ENCODE results near the gene KRTAP10-6.
"Not testable (repeated sequence)": the region's sequence is repeated elsewhere in the genome, so short reads cannot be mapped to it uniquely, and the experiment has no call there.

Gene KRTAP10-6

DNA sequence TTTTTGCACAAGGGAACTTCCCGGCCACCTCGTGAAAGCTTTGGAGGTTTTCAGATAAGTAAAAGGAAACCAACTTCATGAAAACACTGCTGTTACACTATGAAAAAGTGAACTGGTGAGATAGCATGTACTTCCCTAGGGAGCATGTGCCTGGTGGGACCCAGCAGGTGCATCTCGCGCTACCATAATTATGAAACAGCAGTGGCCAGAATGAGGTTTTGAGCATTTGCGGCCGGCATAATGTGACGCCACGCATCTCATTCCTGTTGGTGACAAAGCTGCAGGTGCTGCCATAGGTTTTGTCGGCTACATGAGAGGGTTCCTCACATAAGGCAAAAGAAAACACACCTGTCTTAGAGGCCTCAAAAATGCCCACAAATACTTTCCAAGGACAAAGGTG, 35.4 kb downstream of the KRTAP10-6 start:
- Mint-ChIP-seq H3K27ac (no peak overlapping the region), H3K9me3 (peaks cover 4% of the 10 kb centered on the region), H3K36me3 (ENCODE audit: low read depth) (no peaks in the 10 kb centered on the region), H3K4me3 (no peak overlapping the region), H3K27me3 (ENCODE audit: low read depth) (peaks cover 22% of the 10 kb centered on the region), H3K4me1 (ENCODE audit: low read depth) (no peaks in the 10 kb centered on the region)
- DNase-seq (ENCODE audit: low spot score): no peak

- H3K27me3 Mint-ChIP-seq (ENCODE audit: low read depth): peaks cover 10% of the 10 kb centered on the region
These were observed 37.0 kb downstream of the KRTAP10-6 start for GRCh38 chr21:44555200-44555875.

DNA sequence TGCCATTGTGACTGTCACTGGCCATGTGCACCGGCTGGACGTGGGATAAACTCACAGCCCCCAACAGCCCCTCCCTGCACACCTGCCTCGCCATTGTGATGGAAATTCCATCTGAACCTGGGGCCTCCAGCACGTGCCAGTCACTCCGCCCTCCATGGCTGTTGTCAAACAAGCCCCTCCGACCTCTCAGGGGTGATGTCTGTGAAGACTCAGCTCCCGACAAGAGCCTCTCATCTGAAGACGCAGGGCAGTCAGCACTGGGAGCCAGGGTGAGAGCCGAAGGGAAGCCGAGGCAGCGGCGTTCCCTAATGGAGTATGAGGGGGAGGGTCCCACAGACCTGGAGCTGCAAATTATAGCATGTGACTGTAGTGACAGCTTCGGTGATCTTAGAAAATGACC, 39.6 kb downstream of the KRTAP10-6 start:
- Mint-ChIP-seq H3K4me3 (no peak overlapping the region), H3K27me3 (ENCODE audit: low read depth) (peaks cover 2% of the 10 kb centered on the region), H3K9me3 (peaks cover 10% of the 10 kb centered on the region), H3K4me1 (ENCODE audit: low read depth) (peaks cover 5% of the 10 kb centered on the region), H3K36me3 (ENCODE audit: low read depth) (peaks cover 5% of the 10 kb centered on the region), H3K27ac (no peak overlapping the region)
- DNase-seq (ENCODE audit: low spot score): no peak

More at GRCh38 chr21:44555200-44555875, 37.0 kb downstream of the KRTAP10-6 start:
- Mint-ChIP-seq H3K36me3 (ENCODE audit: low read depth) (no peaks in the 10 kb centered on the region), H3K4me3 (no peak overlapping the region), H3K9me3 (no peaks in the 10 kb centered on the region), H3K4me1 (ENCODE audit: low read depth) (no peaks in the 10 kb centered on the region), H3K27ac (no peak overlapping the region)
- DNase-seq (ENCODE audit: low spot score): no peak

DNA sequence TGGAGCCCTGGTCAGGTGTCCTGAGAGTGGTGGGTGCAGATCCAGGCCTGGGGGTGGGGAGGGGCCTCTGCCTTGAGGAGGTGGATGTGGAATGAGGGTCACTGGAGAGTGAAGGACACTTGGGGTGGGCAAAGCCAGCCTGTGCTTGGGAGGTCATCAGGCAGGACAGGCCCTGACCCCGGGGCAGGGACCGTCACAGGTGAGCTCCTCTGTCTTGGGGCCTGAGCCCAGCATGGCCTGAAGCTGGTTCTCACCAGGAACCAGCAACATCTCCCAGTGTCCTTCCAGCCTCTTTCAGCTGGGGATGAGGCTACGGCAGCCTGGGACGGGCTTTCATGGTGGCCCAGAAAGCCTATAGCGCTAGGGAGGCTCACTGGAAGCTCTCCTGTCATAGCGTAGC, 40.2 kb downstream of the KRTAP10-6 start:
- no peak for DNase-seq (ENCODE audit: low spot score)
- no peak overlapping the region for H3K27ac Mint-ChIP-seq
- H3K36me3 Mint-ChIP-seq (ENCODE audit: low read depth): peaks cover 10% of the 10 kb centered on the region
- H3K27me3 Mint-ChIP-seq (ENCODE audit: low read depth): peaks cover 2% of the 10 kb centered on the region
- peaks cover 10% of the 10 kb centered on the region for H3K4me1 Mint-ChIP-seq (ENCODE audit: low read depth)
- no peak overlapping the region for H3K4me3 Mint-ChIP-seq
- H3K9me3 Mint-ChIP-seq: peaks cover 15% of the 10 kb centered on the region

DNA sequence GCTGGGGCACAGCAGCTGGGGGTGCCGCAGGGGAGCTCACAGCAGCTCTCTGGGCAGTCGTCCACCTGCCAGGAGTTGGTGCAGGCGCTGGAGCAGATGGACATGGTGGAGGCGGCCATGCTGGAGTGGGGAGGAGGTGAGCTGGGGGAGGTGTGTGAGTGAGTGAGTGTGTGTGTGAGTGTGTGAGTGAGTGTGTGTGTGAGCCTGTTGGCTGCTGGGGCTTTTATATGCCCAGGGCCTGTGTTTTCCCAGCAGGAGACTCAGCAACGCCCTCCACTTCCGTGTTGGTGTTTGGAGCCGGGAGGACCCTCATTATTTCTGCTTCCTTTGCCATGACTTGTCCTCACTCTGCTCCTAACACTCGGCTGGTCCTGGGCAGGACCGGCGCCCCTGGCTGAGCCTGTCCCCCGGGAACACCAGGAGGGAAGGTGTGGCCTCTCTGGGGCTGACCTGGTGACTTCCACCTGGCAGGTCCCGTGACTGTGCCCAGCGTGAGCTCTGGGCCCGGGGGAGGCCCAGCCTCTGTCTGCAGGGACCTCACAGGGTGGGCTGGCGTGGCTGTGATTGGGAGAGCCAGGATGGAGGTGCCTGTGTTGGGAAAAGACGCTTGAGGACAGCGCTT, 40.9 kb downstream of the KRTAP10-6 start, which contains the start of gene KRTAP10-2:
Gene KRTAP10-2 (minus strand): TSS at position 166 of the 622 bp plus-strand sequence. CDS start 47 bp downstream, at position 119.
- no peak within 1 kb of the TSS for H3K4me3 Mint-ChIP-seq
- DNase-seq (ENCODE audit: low spot score): no peak
- H3K9me3 Mint-ChIP-seq: peaks cover 22% of the 10 kb centered on the region
- H3K4me1 Mint-ChIP-seq (ENCODE audit: low read depth): peaks cover 11% of the 10 kb centered on the region
- H3K27me3 Mint-ChIP-seq (ENCODE audit: low read depth): peaks cover 2% of the 10 kb centered on the region
- H3K36me3 Mint-ChIP-seq (ENCODE audit: low read depth): peaks cover 17% of the 10 kb centered on the region
- H3K27ac Mint-ChIP-seq: no peak within 1 kb of the TSS

DNA sequence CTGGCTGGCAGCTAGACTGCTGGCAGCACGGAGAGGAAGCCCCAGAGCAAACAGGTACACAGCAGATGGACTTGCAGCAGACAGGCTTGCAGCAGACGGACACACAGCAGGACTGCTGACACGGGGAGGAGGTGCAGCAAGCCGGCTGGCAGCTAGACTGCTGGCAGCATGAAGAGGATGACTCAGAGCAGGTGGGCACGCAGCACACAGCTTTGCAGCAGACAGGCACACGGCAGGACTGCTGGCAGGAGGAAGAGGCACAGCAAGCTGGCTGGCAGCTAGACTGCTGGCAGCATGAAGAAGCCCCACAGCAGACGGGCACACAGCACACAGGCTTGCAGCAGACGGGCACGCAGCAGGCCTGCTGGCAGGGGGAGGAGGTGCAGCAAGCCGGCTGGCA, 41.5 kb downstream of the KRTAP10-6 start:
- Mint-ChIP-seq H3K4me1 (ENCODE audit: low read depth) (peaks cover 11% of the 10 kb centered on the region), H3K27me3 (ENCODE audit: low read depth) (peaks cover 2% of the 10 kb centered on the region), H3K27ac (no peak overlapping the region), H3K36me3 (ENCODE audit: low read depth) (peaks cover 17% of the 10 kb centered on the region), H3K4me3 (no peak overlapping the region), H3K9me3 (peaks cover 22% of the 10 kb centered on the region)
- DNase-seq (ENCODE audit: low spot score): no peak

DNA sequence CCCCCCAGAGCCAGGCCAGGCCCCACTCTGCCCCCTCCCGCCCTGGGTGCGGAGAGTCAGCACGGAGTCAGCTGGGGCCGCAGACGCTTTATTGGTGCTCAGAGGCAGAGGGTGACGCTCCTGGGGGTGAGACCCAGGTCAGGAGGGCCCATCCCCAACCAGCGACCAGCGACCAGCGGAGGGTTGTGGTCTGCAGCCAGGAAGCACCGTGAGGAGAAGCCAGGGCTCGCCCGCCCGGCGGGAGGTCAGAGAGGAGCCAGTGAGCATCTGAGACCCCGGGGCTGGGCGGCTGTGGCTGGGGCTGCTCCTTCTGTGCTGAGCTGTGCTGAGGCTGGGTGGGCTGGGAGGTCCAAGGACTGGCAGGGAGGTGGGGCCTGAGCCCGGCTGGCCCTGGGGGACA, 42.0 kb downstream of the KRTAP10-6 start:
- Mint-ChIP-seq H3K9me3 (peaks cover 27% of the 10 kb centered on the region), H3K4me1 (ENCODE audit: low read depth) (peaks cover 11% of the 10 kb centered on the region), H3K36me3 (ENCODE audit: low read depth) (peaks cover 20% of the 10 kb centered on the region)
- DNase-seq (ENCODE audit: low spot score); H3K27me3 Mint-ChIP-seq (ENCODE audit: low read depth); H3K4me3 Mint-ChIP-seq; H3K27ac Mint-ChIP-seq: not testable (repeated sequence)

DNA sequence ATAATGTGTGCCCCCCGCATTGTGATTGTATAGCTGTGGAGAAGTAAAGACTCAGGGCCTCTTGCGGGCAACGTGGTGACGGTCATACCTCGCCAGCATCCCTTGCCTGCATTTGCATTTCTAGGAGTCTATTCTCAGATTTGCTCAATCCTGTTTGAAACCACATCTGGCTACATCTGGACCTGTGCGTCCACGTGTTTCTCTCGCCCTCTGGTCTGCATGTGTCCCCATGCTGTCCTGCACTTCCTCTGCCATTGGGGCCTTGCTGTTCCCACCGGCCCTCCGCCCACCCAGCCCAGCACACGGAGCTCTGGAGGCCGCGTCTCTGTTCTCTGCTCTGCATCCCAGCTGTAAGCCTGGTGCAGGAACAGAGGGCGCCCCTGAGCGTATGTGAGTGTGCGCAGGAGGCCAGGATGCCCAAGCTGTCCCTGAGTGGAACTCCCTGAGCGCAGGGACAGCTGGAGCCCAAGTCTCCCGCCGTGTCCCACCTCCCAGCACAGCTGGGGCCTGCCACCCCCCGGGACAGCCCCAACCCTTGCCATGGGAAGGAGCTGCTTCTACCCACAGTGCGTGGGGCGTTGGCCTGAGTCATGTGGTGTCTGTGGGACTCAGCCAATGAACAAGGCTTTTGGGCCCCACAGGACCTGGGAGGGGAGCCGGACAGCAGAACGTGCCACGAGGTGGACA, 42.6 kb downstream of the KRTAP10-6 start:
- peaks cover 20% of the 10 kb centered on the region for H3K36me3 Mint-ChIP-seq (ENCODE audit: low read depth)
- peaks cover 11% of the 10 kb centered on the region for H3K4me1 Mint-ChIP-seq (ENCODE audit: low read depth)
- H3K4me3 Mint-ChIP-seq: no peak overlapping the region
- H3K27ac Mint-ChIP-seq: no peak overlapping the region
- peaks cover 27% of the 10 kb centered on the region for H3K9me3 Mint-ChIP-seq
- peaks cover 2% of the 10 kb centered on the region for H3K27me3 Mint-ChIP-seq (ENCODE audit: low read depth)
- no peak for DNase-seq (ENCODE audit: low spot score)

DNA sequence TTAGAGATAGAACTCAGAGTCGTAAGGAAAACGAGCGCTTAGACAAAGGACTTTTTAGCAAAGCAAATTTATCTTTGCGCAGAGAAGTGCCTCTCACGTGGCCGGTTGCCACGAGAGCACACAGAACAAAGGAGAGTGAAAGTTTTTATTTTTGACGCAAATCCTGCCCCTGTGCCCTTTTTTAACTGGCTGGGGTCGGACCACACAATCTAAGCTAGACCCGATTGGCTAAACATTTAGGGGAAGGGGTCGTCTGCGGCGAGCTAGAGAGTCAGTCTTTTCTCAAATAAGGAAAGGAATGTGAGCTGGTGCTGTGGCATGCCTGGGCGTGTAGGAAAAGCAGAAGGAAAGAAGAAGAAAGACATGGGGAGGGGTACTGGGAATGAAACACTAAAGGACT, 43.4 kb downstream of the KRTAP10-6 start:
- Mint-ChIP-seq H3K27ac (no peak overlapping the region), H3K4me1 (ENCODE audit: low read depth) (peaks cover 11% of the 10 kb centered on the region), H3K36me3 (ENCODE audit: low read depth) (peaks cover 20% of the 10 kb centered on the region), H3K9me3 (peaks cover 27% of the 10 kb centered on the region), H3K4me3 (no peak overlapping the region), H3K27me3 (ENCODE audit: low read depth) (peaks cover 2% of the 10 kb centered on the region)
- no peak for DNase-seq (ENCODE audit: low spot score)

- H3K27ac Mint-ChIP-seq: no peak overlapping the region
- peaks cover 27% of the 10 kb centered on the region for H3K9me3 Mint-ChIP-seq
- DNase-seq (ENCODE audit: low spot score): no peak
- H3K4me3 Mint-ChIP-seq: no peak overlapping the region
- peaks cover 11% of the 10 kb centered on the region for H3K4me1 Mint-ChIP-seq (ENCODE audit: low read depth)
- peaks cover 2% of the 10 kb centered on the region for H3K27me3 Mint-ChIP-seq (ENCODE audit: low read depth)
- peaks cover 20% of the 10 kb centered on the region for H3K36me3 Mint-ChIP-seq (ENCODE audit: low read depth)
These were observed 43.9 kb downstream of the KRTAP10-6 start for GRCh38 chr21:44548381-44548780.

- H3K36me3 Mint-ChIP-seq (ENCODE audit: low read depth): peaks cover 20% of the 10 kb centered on the region
- peak overlapping the region; percentile 76 for H3K27ac Mint-ChIP-seq
- DNase-seq (ENCODE audit: low spot score): no peak
- peak overlapping the region; percentile 48 for H3K4me3 Mint-ChIP-seq
- H3K9me3 Mint-ChIP-seq: peaks cover 27% of the 10 kb centered on the region
- H3K27me3 Mint-ChIP-seq (ENCODE audit: low read depth): no peaks in the 10 kb centered on the region
- H3K4me1 Mint-ChIP-seq (ENCODE audit: low read depth): peaks cover 11% of the 10 kb centered on the region
These were observed 44.5 kb downstream of the KRTAP10-6 start for GRCh38 chr21:44547656-44548331.

DNA sequence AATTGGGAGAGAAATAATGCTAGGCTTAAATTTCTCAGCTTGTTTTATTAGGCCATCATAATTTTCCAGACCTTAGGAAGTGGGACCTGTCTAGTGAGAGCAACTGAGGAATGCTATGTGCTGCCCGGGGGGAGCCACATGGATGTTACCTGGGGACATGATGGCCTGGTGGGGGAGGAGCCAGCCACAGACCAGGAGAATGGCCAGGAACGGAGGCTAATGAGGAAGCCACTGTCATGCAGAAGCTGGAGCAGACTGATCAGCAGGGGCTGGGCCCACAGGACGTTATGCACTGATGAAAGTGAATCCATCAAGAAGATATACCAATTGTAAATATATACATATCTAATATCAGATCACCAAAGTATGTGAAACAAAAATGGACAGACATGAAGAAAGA, 47.7 kb downstream of the KRTAP10-6 start:
- Mint-ChIP-seq H3K27ac (no peak overlapping the region), H3K27me3 (ENCODE audit: low read depth) (no peaks in the 10 kb centered on the region), H3K9me3 (peaks cover 32% of the 10 kb centered on the region), H3K36me3 (ENCODE audit: low read depth) (peaks cover 20% of the 10 kb centered on the region), H3K4me1 (ENCODE audit: low read depth) (peaks cover 11% of the 10 kb centered on the region), H3K4me3 (no peak overlapping the region)
- no peak for DNase-seq (ENCODE audit: low spot score)

GRCh38 chr21:44542716-44543115, 49.6 kb downstream of the KRTAP10-6 start:
- H3K4me1 Mint-ChIP-seq (ENCODE audit: low read depth): peaks cover 7% of the 10 kb centered on the region
- no peaks in the 10 kb centered on the region for H3K27me3 Mint-ChIP-seq (ENCODE audit: low read depth)
- H3K36me3 Mint-ChIP-seq (ENCODE audit: low read depth): peaks cover 16% of the 10 kb centered on the region
- no peak overlapping the region for H3K4me3 Mint-ChIP-seq
- H3K9me3 Mint-ChIP-seq: peaks cover 23% of the 10 kb centered on the region
- no peak for DNase-seq (ENCODE audit: low spot score)
- no peak overlapping the region for H3K27ac Mint-ChIP-seq

Measured in T-helper 2 cell treated with Interferon-gamma antibody and Interleukin-4, amounts not matched to agents 5 μg/mL and 100 μg/mL, for 36 hours (primary cell).